ENCODE measurements around the gene ZNF557. TPM values are rescaled to one million over a fixed set of nuclear protein-coding genes. Genes with fewer than 3 reads are reported as not detected.

ZNF557 gene
- total RNA-seq, 1 experiment from 2014 or later = 9.5 TPM

DNA sequence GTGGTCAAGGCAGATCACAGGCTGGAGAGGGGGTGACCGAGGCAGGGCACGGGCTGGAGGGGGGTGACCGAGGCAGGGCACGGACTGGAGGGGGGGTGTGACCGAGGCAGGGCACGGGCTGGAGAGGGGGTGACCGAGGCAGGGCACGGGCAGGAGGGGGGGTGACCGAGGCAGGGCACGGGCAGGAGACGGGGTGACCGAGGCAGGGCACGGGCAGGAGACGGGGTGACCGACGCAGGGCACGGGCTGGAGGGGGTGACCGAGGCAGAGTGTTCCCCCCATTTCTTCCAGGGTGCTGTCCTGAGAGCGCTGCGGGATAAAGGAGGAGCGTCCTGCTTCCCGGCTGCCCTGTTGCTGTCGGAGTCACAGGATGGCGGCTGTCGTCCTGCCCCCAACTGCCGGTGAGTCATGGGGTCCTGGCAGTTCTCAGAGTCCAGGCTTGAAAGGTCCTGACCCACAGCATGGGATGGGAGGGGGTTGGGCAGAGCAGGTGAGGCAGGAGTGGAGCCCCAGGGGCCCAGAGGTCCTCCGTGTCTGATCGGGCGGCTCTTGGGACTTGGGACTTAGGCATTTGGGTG, 5.3 kb downstream of the ZNF557 start:
- no peak for DNase-seq (ENCODE audit: low read depth)

- no peak for DNase-seq (ENCODE audit: low read depth)
These were observed 6.6 kb downstream of the ZNF557 start for GRCh38 chr19:7076151-7076550.

DNA sequence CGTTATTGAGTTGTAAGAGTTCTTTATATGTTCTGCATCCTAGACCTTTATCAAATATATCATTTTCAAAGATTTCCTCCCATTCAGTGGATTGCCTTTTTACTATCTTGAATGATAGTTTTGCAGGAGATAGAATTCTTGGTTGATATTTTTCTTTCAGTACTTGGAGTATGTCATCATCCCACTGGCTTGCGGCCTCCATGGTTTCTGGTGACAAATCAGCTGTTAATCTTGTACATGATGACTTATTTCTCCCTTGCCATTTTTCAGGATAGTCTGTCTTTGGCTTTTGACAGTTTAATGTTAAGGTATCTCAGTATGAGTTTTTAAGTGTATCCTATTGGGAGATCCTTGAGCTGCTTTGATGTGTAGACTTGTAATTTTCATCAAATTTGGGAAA, 8.5 kb downstream of the ZNF557 start:
- DNase-seq (ENCODE audit: low read depth) = no peak

GRCh38 chr19:7083076-7083956, 13.8 kb downstream of the ZNF557 start:
- DNase-seq (ENCODE audit: low read depth) = peak; percentile 44

DNA sequence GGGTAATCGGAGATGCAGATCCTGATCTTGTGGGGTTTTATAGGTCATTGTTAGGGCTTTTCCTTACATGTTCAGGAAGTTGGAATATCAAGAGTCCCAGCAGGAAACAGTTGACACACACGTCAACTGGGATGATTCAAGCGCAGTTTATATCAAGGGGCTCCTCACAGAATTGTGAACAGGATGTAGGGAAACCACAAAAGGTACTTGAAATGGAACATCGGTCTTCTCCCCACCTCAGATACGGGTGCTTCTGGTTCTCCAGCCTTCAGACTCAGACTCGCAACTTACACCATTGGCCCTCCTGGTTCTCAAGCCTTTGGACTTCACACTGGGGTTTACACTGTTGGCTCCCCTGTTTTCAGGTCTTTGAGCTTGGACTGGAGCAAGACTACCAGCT, 19.5 kb downstream of the ZNF557 start:
- DNase-seq (ENCODE audit: low read depth) = no peak

DNA sequence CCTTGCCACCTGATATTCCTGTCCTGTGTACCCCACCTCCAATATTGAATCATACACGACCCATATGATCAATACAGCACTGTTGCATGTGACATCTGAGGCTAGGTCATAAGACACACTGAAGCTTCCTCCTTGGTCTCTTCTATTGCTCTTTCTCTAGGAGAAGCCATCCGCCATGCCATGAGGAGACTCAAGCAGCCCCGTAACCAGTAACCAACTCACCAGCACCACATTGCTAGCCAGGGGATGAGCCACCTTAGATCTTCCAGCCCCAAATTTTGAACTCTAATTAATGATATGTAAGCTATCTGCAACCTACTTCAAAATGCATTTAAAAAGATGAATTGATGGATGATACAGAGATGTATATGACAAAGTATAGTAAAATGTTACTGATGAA, 28.6 kb downstream of the ZNF557 start:
- DNase-seq (ENCODE audit: low read depth) = no peak

- DNase-seq (ENCODE audit: low read depth) = peak; percentile 87
These were observed 29.4 kb downstream of the ZNF557 start for GRCh38 chr19:7098701-7099596.

GRCh38 chr19:7099597-7099921, 30.1 kb downstream of the ZNF557 start:
- DNase-seq (ENCODE audit: low read depth) = no peak

GRCh38 chr19:7101498-7102253, 32.2 kb downstream of the ZNF557 start:
- no peak for DNase-seq (ENCODE audit: low read depth)

DNA sequence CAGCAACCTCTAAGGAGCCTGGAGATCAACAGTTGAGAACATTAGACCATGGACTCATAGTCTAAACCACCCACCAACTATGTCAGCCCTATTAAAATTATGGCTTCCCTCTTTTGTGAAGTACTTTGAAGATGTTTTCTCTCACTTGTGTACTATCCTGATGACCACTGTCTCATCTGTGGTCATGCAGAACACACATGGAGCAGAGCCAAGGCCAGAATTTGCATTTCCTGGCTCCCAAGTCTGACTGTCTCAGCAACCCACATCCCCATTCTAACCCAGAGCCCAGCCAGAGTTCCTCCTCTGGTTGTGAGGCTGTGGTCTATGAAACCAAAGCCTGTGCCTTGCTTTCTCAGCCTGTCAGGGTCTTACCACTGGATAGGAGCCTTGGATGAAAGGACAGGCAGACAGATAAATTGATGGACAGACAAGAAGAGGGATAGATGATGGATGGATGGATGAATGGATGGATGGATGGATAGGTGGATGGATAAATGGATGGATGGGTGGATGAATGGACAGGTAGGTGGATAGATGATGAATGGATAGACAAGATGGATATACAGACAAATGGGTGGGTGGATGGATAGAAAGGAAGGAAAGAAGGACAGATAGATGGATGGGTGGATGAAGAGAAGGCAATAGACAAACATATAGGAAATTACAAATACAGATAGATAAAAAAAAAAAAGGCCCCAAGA, 35.4 kb downstream of the ZNF557 start:
- DNase-seq (ENCODE audit: low read depth) = no peak

DNA sequence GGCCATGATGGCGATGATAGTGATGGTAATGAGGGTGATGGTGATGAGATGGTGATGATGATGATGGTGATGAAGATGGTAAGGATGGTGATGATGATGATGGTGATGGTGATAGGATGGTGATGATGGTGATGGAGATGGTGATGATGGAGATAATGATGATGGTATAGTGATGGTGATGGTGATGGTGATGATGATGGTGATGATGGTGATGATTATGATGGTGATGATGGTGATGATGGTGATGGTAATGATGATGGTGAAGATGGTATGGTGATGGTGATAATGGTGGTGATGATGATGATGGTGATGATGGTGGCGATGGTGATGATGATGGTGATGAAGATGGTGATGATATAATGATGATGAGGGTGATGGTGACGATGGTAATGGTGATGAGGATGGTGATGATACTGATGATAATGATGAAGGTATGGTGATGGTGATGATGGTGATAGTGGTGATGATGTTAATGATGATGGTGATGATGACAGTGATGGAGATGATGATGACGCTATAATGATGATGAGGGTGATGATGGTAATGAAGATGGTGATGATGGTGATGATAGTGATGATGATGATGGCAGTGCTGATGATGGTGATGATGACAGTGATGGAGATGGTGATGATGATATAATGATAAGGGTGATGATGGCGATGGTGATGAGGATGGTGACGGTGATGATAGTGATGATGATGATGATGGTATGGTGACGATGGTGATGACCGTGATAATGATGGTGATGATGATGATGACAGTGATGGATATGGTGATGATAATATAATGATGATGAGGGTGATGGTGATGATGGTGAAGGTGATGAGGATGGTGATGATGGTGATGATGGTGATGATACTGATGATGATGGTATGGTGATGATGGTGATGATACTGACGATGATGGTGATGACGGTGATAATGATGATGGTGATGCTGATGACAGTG, 37.5 kb downstream of the ZNF557 start:
- no peak for DNase-seq (ENCODE audit: low read depth)

DNA sequence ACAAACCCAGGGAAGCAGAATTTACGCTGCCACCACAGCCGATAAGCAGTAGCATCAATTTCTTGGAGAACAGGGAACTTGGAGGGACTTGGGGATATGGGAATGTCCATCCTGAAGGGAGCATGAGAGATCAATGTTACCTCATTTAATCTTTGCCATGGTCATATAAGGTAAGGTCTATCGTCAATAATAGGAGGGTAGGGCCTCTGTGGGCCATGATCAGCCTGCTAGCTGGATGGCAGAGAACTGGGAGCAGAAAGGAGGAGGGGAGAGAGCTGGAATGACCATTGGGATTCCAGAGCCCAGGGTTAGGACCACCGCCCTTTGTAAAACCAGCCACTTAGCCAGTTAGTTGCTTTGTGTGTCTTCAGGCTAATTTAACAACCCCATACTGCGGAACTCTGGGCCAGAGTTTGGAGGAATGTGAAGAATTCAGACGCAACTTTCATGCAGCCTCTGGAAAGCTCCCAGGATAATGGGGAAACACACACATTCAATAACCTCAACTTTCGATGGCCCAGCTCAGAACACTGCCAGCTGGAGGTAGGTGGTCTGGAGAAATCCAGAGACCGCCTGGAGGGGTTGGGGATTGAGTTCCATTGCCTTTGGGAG, 40.3 kb downstream of the ZNF557 start:
- DNase-seq (ENCODE audit: low read depth) = no peak

DNA sequence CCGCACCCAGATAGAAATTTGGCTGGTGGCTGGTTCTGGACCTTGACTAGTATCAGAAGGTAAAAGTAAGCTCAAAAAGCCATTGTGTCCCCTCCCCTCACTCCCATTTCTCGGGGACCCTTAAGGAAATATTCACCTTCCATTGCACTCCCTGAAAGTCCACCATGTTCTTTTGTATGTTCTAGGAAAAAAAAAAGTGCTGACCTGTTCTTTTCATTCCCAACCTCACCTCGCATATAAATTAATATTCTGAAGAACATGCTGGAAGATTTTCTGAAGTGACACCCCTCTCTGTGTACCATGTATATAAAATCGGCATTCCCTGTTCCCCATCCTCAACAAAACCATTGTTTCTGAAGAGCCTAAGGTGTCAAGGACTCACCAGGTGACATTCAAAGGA, 43.2 kb downstream of the ZNF557 start:
- DNase-seq (ENCODE audit: low read depth) = no peak

- no peak for DNase-seq (ENCODE audit: low read depth)
These were observed 43.7 kb downstream of the ZNF557 start for GRCh38 chr19:7113233-7113632.

- no peak for DNase-seq (ENCODE audit: low read depth)
These were observed 46.2 kb downstream of the ZNF557 start for GRCh38 chr19:7115721-7116120.

DNA sequence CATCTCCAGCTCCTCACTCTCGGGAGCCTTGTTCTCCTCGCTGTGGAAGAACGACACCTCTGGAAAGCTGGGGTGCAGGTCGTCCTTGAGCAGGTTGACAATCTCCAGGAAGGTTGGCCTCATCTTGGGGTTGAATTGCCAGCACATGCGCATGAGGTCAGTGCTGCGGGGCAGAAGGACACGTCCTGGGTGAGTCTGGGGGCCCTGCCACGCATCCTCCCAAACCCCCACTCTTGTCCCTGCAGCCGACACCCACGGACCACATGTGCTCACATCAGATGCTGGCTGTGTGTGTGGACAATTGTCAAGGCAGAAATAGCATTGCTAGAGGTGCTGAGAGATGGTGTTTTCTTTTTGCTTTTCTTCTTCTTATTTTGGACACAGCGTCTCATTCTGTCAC, 47.7 kb downstream of the ZNF557 start:
- no peak for DNase-seq (ENCODE audit: low read depth)

- no peak for DNase-seq (ENCODE audit: low read depth)
These were observed 50.1 kb downstream of the ZNF557 start for GRCh38 chr19:7119582-7119981.

DNA sequence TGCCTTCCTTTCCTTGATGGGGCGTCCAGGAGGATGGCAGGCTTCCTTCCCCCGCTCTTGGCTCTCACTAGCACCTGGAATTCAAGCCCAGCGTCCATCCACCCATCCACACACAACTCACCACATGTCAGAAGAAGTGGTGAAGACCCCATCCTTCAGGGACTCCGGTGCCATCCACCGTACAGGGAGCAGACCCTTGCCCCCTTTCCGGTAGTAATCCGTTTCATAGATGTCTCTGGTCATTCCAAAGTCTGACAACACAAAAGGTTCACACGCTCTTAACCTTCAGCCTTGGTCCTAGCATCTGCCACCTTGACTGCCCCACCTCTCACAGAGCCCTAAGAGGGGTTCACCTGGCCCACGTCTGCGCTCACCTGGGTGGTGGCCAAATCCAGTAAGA, 51.0 kb downstream of the ZNF557 start:
- no peak for DNase-seq (ENCODE audit: low read depth)

DNA sequence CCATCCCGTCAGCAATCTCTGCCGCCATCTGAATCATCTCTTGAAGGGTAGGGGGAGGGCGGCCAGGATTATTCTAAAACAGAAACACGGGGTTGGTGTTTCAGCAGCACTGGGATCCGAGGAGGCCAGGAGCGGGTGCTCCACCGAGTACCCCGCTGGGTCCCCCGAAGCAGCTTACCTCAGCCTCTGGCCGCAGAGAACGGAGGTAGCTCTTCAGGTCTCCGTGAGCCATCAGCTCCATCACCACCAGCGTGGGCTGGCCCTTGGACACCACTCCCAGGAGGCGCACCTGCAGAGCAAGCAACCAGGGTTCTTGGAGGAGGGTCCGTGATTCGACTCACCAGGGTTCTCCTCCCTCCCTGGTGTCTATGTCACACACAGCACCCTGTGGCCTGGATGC, 53.2 kb downstream of the ZNF557 start:
- no peak for DNase-seq (ENCODE audit: low read depth)

Measured in LHCN-M2 (cell line).